Adipose tissue (tissue), 3 donors: ENCODE data around the gene TOR1A. TPM values are rescaled to one million over a fixed set of nuclear protein-coding genes. Genes with fewer than 3 reads are reported as not detected.

ENCODE experiments used
- H3K27ac ChIP-seq: one replicate; pipeline ENCODE4 v1.5.1; 2013; ENCODE audit warnings: low read depth, low read length
- WGBS, 3 donors: extraction: QIAGEN DNeasy Blood & Tissue Kit; methylation state at CpG; one replicate each; pipeline ENCODE4 v1.1.7; 2013; 5-methylcytosine and 5-hydroxymethylcytosine counted together
- polyA plus RNA-seq, 3 donors: library from polyadenylated mRNA; stranded (reverse); fragments of 200-250 nt; gene quantifications; one replicate each; pipeline ENCODE4 v1.2.3, GENCODE V29; 2013
- donor health status: healthy with polysubstance abuse.
- donor health status: Bipolar disorder and iron deficiency.
- donor health status: healthy.

Gene TOR1A
- polyA plus RNA-seq, 3 donors = 16.0 to 29.6 (median 16.1) TPM

- 88 to 94% (median 90%) methylated on average over 4 of the region's 4 CpGs for WGBS, 3 donors
- H3K27ac ChIP-seq = no peak overlapping the region
These were observed 30.7 kb upstream of the TOR1A start for GRCh38 chr9:129854588-129855110.

GRCh38 chr9:129853614-129854013, 29.7 kb upstream of the TOR1A start:
- H3K27ac ChIP-seq = no peak overlapping the region

GRCh38 chr9:129852579-129852978, 28.6 kb upstream of the TOR1A start:
- no peak overlapping the region for H3K27ac ChIP-seq
- WGBS, 3 donors = 58 to 83% (median 62%) methylated on average over 5 of the region's 5 CpGs

More at GRCh38 chr9:129853614-129854013, 29.7 kb upstream of the TOR1A start:
- 48 to 71% (median 50%) methylated on average over 3 of the region's 3 CpGs for WGBS, 3 donors

GRCh38 chr9:129851821-129852220, 27.9 kb upstream of the TOR1A start:
- WGBS, 3 donors = 68 to 84% (median 75%) methylated on average over 5 of the region's 5 CpGs
- H3K27ac ChIP-seq = no peak overlapping the region

GRCh38 chr9:129850821-129851550, 27.1 kb upstream of the TOR1A start:
- no peak overlapping the region for H3K27ac ChIP-seq
- 76 to 89% (median 88%) methylated on average over 6 of the region's 6 CpGs for WGBS, 3 donors

GRCh38 chr9:129849901-129850300, 26.0 kb upstream of the TOR1A start:
- no peak overlapping the region for H3K27ac ChIP-seq
- WGBS, 3 donors = 77 to 81% (median 80%) methylated on average over 6 of the region's 6 CpGs

- H3K27ac ChIP-seq = no peak overlapping the region
- 75 to 88% (median 80%) methylated on average over 4 of the region's 4 CpGs for WGBS, 3 donors
These were observed 24.9 kb upstream of the TOR1A start for GRCh38 chr9:129848712-129849441.

GRCh38 chr9:129845373-129845772, 21.4 kb upstream of the TOR1A start:
- WGBS, 3 donors = 53 to 61% (median 61%) methylated on average over 2 of the region's 2 CpGs
- H3K27ac ChIP-seq = no peak overlapping the region

GRCh38 chr9:129841071-129841470, 17.1 kb upstream of the TOR1A start:
- 40 to 81% (median 81%) methylated on average over 4 of the region's 4 CpGs for WGBS, 3 donors
- no peak overlapping the region for H3K27ac ChIP-seq

GRCh38 chr9:129840034-129840433, 16.1 kb upstream of the TOR1A start:
- H3K27ac ChIP-seq = no peak overlapping the region
- 76 to 78% (median 76%) methylated on average over 8 of the region's 8 CpGs for WGBS, 3 donors

- no peak overlapping the region for H3K27ac ChIP-seq
- 73 to 84% (median 76%) methylated on average over 9 to 10 of the region's 10 CpGs for WGBS, 3 donors
These were observed 15.5 kb upstream of the TOR1A start for GRCh38 chr9:129839324-129840023.

GRCh38 chr9:129838707-129839259, 14.8 kb upstream of the TOR1A start:
- H3K27ac ChIP-seq = no peak overlapping the region
- 85 to 87% (median 86%) methylated on average over 12 of the region's 12 CpGs for WGBS, 3 donors

- WGBS, 3 donors = 29 to 37% (median 35%) methylated on average over 16 of the region's 16 CpGs
These were observed 12.5 kb upstream of the TOR1A start for GRCh38 chr9:129836311-129837007.

GRCh38 chr9:129835860-129836223, 11.9 kb upstream of the TOR1A start:
- 0 to 1% (median 0%) methylated on average over 19 of the region's 19 CpGs for WGBS, 3 donors
- no peak overlapping the region for H3K27ac ChIP-seq

More at GRCh38 chr9:129836311-129837007, 12.5 kb upstream of the TOR1A start:
- H3K27ac ChIP-seq = no peak overlapping the region

GRCh38 chr9:129835128-129835859, 11.4 kb upstream of the TOR1A start, which contains the start of the genes C9orf78 and USP20:
Gene C9orf78, minus strand, starts transcription at chr9:129835275. Its CDS starts 54 bp downstream, at chr9:129835221.
Gene USP20, plus strand, starts transcription at chr9:129835458. Its CDS starts 17,098 bp downstream, at chr9:129852556.
- H3K27ac ChIP-seq = peak within 1 kb of the TSS; percentile 19
- 0 to 1% (median 1%) methylated on average over 66 to 81 of the region's 81 CpGs for WGBS, 3 donors

GRCh38 chr9:129834489-129835127, 10.7 kb upstream of the TOR1A start:
- WGBS, 3 donors = 1 to 2% (median 1%) methylated on average over 32 of the region's 32 CpGs
- H3K27ac ChIP-seq = peak overlapping the region; percentile 19

- no peak overlapping the region for H3K27ac ChIP-seq
- 88 to 98% (median 91%) methylated on average over 1 of the region's 1 CpG for WGBS, 3 donors
These were observed 9.0 kb upstream of the TOR1A start for GRCh38 chr9:129832982-129833381.
